K562 (cell line): ENCODE data around the gene NCOA1. TPM values are rescaled to one million over a fixed set of nuclear protein-coding genes. Genes with fewer than 3 reads are reported as not detected.

Experiments
- ATAC-seq: fragments of 200-7000 bp; cut with Tn5 transposase; 3 replicates; pipeline ENCODE4 v1.9.1; 2020; ENCODE audit warnings: moderate library complexity
- BruUV-seq: library from RNA; stranded (reverse); fragments of 400-500 nt; replicated peaks from 2 replicates; lab custom pipeline; 2021; lab: Mats Ljungman, UMichigan
- CTCF ChIA-PET: fragments of 300-600 bp; formaldehyde crosslinking; extraction: SDS; loops from one replicate; lab custom pipeline; 2021; ENCODE audit warnings: low intra/inter-chr PET ratio; lab: Yijun Ruan, JAX
- POLR2A ChIA-PET: fragments of 300-600, 350-650 bp; sonication (Branson Sonifier 250); formaldehyde crosslinking; extraction: SDS; loops from one replicate; lab custom pipeline; 2021; ENCODE audit warnings: antibody characterized with exemption, inconsistent platforms; lab: Yijun Ruan, JAX
- DNase-seq, 4 experiments: peaks; one replicate each; pipeline versions ENCODE4 v3.0.0 to v3.0.0-alpha.2; 2011 to 2018; ENCODE audit warnings: low spot score in 3 of 4, mixed read lengths in 3 of 4; ENCODE audit errors: extremely low read depth in 1 of 4
- FAIRE-seq: peaks from 2 replicates; lab custom pipeline; 2011; peaks lifted over from hg19 to GRCh38; lab: Jason Lieb, UNC
- H2AFZ ChIP-seq: 2 replicates; pipeline ENCODE4 v1.6.0; 2011; ENCODE audit warnings: low read depth, low read length, control low read depth, inconsistent platforms
- H3K27ac ChIP-seq: fragments of 200-600 bp; 3 replicates; pipeline ENCODE4 v1.8.0; 2011; ENCODE audit warnings: low read depth, mild to moderate bottlenecking, control low read depth, inconsistent platforms, low read length, moderate library complexity, mixed read lengths; ENCODE audit errors: extremely low read depth
- H3K27me3 ChIP-seq, 2 experiments: fragments of 300-600 bp in 1 of 2; 2 replicates in 1 of 2; 3 replicates in 1 of 2; pipeline versions ENCODE4 v1.6.0 to v1.8.0; 2011; ENCODE audit warnings: inconsistent platforms in 2 of 2, low read length in 2 of 2, mild to moderate bottlenecking in 1 of 2, mixed read lengths in 1 of 2, moderate library complexity in 1 of 2; ENCODE audit not compliant: control insufficient read depth in 2 of 2, insufficient read depth in 2 of 2
- H3K36me3 ChIP-seq: fragments of 300-600 bp; 3 replicates; pipeline ENCODE4 v1.8.0; 2011; ENCODE audit warnings: mild to moderate bottlenecking, low read length, inconsistent platforms; ENCODE audit not compliant: control insufficient read depth, insufficient read depth
- H3K4me1 ChIP-seq, 2 experiments: fragments of 200-600 bp in 1 of 2; replicated peaks in 1 of 2; 2 replicates in 1 of 2; 3 replicates in 1 of 2; pipeline versions ENCODE4 v1.5.1 to v1.8.0; 2011; ENCODE audit warnings: inconsistent platforms in 2 of 2, low read length in 2 of 2, mild to moderate bottlenecking in 1 of 2, mixed read lengths in 1 of 2, moderate library complexity in 1 of 2; ENCODE audit not compliant: control insufficient read depth in 2 of 2, insufficient read depth in 2 of 2
- H3K4me2 ChIP-seq: 2 replicates; pipeline ENCODE4 v1.6.1; 2011; ENCODE audit warnings: low read length, control low read depth, inconsistent platforms, mixed read lengths; ENCODE audit not compliant: insufficient read depth
- H3K4me3 ChIP-seq: fragments of 200-600 bp; sonication (generic), shearing (Covaris generic); 2 replicates; pipeline ENCODE4 v1.5.1; 2016; ENCODE audit warnings: control low read depth, inconsistent platforms
- H3K79me2 ChIP-seq: fragments of 200-600 bp; 3 replicates; pipeline ENCODE4 v1.8.0; 2011; ENCODE audit warnings: low read length, inconsistent platforms; ENCODE audit not compliant: control insufficient read depth, insufficient read depth
- H3K9ac ChIP-seq, 2 experiments: 2 replicates each; pipeline versions ENCODE4 v1.6.0 to v1.6.1; 2011; ENCODE audit warnings: low read depth in 2 of 2, low read length in 2 of 2, control low read depth in 1 of 2, inconsistent platforms in 1 of 2, mild to moderate bottlenecking in 1 of 2, mixed read lengths in 1 of 2; ENCODE audit not compliant: insufficient read depth in 1 of 2
- H3K9me1 ChIP-seq: one replicate; pipeline ENCODE4 v1.6.0; 2011; ENCODE audit warnings: inconsistent platforms, mild to moderate bottlenecking, low read length, moderate library complexity; ENCODE audit not compliant: control insufficient read depth, insufficient read depth
- H3K9me3 ChIP-seq: replicated peaks from 2 replicates; pipeline ENCODE4 v1.5.1; 2011; ENCODE audit warnings: low read depth, low read length, inconsistent platforms; ENCODE audit not compliant: control insufficient read depth, insufficient read depth
- H4K20me1 ChIP-seq: replicated peaks from 2 replicates; pipeline ENCODE4 v1.6.1; 2011; ENCODE audit warnings: low read length, inconsistent platforms, mixed read lengths; ENCODE audit not compliant: control insufficient read depth, insufficient read depth
- ATF7 ChIP-seq: fragments of 450-650 bp; IDR thresholded peaks from 2 replicates; pipeline ENCODE4 v1.7.1; 2014; ENCODE audit warnings: mild to moderate bottlenecking, moderate library complexity
- CEBPB ChIP-seq: fragments of 450-650 bp; IDR thresholded peaks from 2 replicates; pipeline ENCODE4 v1.6.1; 2016; ENCODE audit warnings: missing genetic modification characterization, missing compliant biosample characterization
- CEBPG ChIP-seq, 3 experiments: fragments of 200-800 bp in 1 of 3; sonication (Bioruptor generic) in 1 of 3; sonication (generic) in 1 of 3; formaldehyde crosslinking in 1 of 3; IDR thresholded peaks in 2 of 3; conservative IDR thresholded peaks in 1 of 3; 2 replicates each; pipeline versions ENCODE4 v1.6.1 to v1.8.0; 2016 to 2022; ENCODE audit warnings: missing compliant biosample characterization in 2 of 3, missing genetic modification characterization in 2 of 3, mild to moderate bottlenecking in 1 of 3, missing genetic modification reagents in 1 of 3
- GABPB2 ChIP-seq: fragments of 250-450 bp; sonication (Bioruptor Pico); conservative IDR thresholded peaks from 2 replicates; pipeline ENCODE4 v1.5.1; 2021; ENCODE audit warnings: mild to moderate bottlenecking
- KHSRP ChIP-seq: fragments of 450-650 bp; IDR thresholded peaks from 2 replicates; pipeline ENCODE4 v1.6.1; 2017
- MXI1 ChIP-seq: IDR thresholded peaks from 2 replicates; pipeline ENCODE4 v1.6.1; 2011; ENCODE audit warnings: low read depth, mild to moderate bottlenecking, improper control_type of control experiment, low read length
- NR2C2 ChIP-seq, 2 experiments: fragments of 200-800 bp in 1 of 2; sonication (Bioruptor generic) in 1 of 2; sonication (generic) in 1 of 2; formaldehyde crosslinking in 1 of 2; IDR thresholded peaks; 2 replicates each; pipeline versions ENCODE4 v1.6.1 to v1.8.0; 2016 to 2022; ENCODE audit warnings: mild to moderate bottlenecking in 1 of 2, missing compliant biosample characterization in 1 of 2, missing genetic modification characterization in 1 of 2, missing genetic modification reagents in 1 of 2
- PML ChIP-seq: IDR thresholded peaks from 2 replicates; pipeline ENCODE4 v1.6.1; 2012; ENCODE audit warnings: low read length, inconsistent platforms
- RFX1 ChIP-seq: fragments of 450-650 bp; IDR thresholded peaks from 2 replicates; pipeline ENCODE4 v1.6.1; 2016; ENCODE audit warnings: mild to moderate bottlenecking, moderate library complexity
- ZBTB12 ChIP-seq: fragments of 250-450 bp; sonication (Bioruptor Pico); IDR thresholded peaks from 2 replicates; pipeline ENCODE4 v1.4.0; 2020
- ZNF239 ChIP-seq: fragments of 250-450 bp; sonication (Bioruptor Pico); IDR thresholded peaks from 2 replicates; pipeline ENCODE4 v1.4.0; 2020; ENCODE audit warnings: mild to moderate bottlenecking
- ZNF511 ChIP-seq: sonication (generic); formaldehyde crosslinking; IDR thresholded peaks from 2 replicates; pipeline ENCODE4 v1.8.0; 2022; ENCODE audit warnings: mild to moderate bottlenecking, missing genetic modification reagents
- ZNF584 ChIP-seq: fragments of 200-800 bp; sonication (Bioruptor generic); IDR thresholded peaks from 2 replicates; pipeline ENCODE4 v1.6.1; 2016; ENCODE audit warnings: low read depth, mild to moderate bottlenecking, missing genetic modification characterization, missing compliant biosample characterization
- ZNF668 ChIP-seq: fragments of 250-450 bp; sonication (Bioruptor Pico); IDR thresholded peaks from 2 replicates; pipeline ENCODE4 v1.8.0; 2022; ENCODE audit warnings: mild to moderate bottlenecking, inconsistent platforms
- ZNF764 ChIP-seq: fragments of 250-450 bp; sonication (Bioruptor Pico); IDR thresholded peaks from 2 replicates; pipeline ENCODE4 v1.4.0; 2020; ENCODE audit warnings: low read depth, mild to moderate bottlenecking, moderate library complexity
- WGBS: fragments of 100-300 bp; shearing (Covaris generic); methylation state at CpG from one replicate; pipeline ENCODE4 v1.1.6; 2016; ENCODE audit warnings: low coverage, mixed read lengths; ENCODE audit not compliant: insufficient coverage; ENCODE audit errors: missing lambda C conversion rate; 5-methylcytosine and 5-hydroxymethylcytosine counted together
- in situ Hi-C: fragments of 300-500 bp; cut with MboI; formaldehyde crosslinking; loops from 4 replicates; pipeline ENCODE4 v1.15.0; 2018; ENCODE audit warnings: inconsistent platforms, mixed read lengths
- intact Hi-C: fragments of 100-400 bp; cut with micrococcal nuclease; formaldehyde crosslinking; loops from 2 replicates; pipeline ENCODE4 v1.14.2; 2022
- polyA plus RNA-seq, 8 experiments: library from polyadenylated mRNA; depleted of rRNA in 4 of 8; stranded (reverse) in 5 of 8; unstranded in 3 of 8; fragments of >200 nt; fragmentation: Nextera tagmentation in 2 of 8; fragmentation: Illumina TruSeq in 1 of 8; extraction: Ambion mirVana in 2 of 8; extraction: Trizol in 1 of 8; gene quantifications; 2 replicates each; pipeline versions ENCODE4 v1.2.1 to v1.2.3, GENCODE V29; 2011 to 2014; ENCODE audit warnings: inconsistent platforms in 1 of 8, missing spikeins in 1 of 8
- total RNA-seq, 7 experiments: library from RNA; depleted of rRNA in 6 of 7; stranded (reverse); fragments of >200 nt in 6 of 7; fragmentation: Illumina TruSeq in 2 of 7; extraction: Trizol in 2 of 7; gene quantifications; 2 replicates each; pipeline versions ENCODE4 v1.2.1 to v1.2.3, GENCODE V29; 2011 to 2021; ENCODE audit warnings: low replicate concordance in 1 of 7

NCOA1 gene
- total and polyA plus RNA-seq, 9 of the 15 experiments (the other 6 are each of a cell fraction or from before 2014, with no cell fraction given): 4.9 to 25.7 (median 17.0) TPM

DNA sequence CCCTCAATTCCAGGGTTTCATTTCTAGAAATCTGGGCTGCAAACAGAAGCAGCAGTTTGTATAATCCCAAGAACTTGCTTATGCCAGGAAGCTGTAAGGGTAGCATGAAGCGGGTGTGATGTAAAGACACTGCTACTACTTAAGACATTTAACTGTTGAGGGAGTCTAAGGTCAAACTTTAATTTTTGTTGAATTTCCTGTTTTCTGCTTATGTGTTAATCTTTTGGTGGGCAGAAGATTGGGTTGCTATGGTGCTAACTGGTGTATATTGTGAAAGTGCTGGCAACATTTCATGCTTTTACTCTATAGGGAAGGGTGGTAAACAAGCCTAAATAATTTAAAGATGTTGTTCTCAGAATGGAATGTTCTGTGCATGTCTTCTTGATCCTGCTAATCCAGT, 2.7 kb downstream of the NCOA1 start:
- Histone ChIP-seq H3K36me3 (no peaks in the 10 kb centered on the region), H2AFZ (no peak overlapping the region), H3K9ac (no peak overlapping the region), H4K20me1 (peaks cover 6% of the 10 kb centered on the region), H3K79me2 (peaks cover 73% of the 10 kb centered on the region), H3K9me3 (no peaks in the 10 kb centered on the region), H3K4me1 (peaks cover 23 to 53% of the 10 kb centered on the region in 2 experiments), H3K4me3 (peak overlapping the region; percentile 69; the same call in 1 of the 2 replicates), H3K4me2 (peak overlapping the region; percentile 82), H3K9me1 (no peaks in the 10 kb centered on the region), H3K27me3 (no peaks in the 10 kb centered on the region), H3K27ac (no peak overlapping the region)
- DNase-seq (no peak), FAIRE-seq (no peak), ATAC-seq (no peak)
- POLR2A ChIA-PET: interaction anchor here (0.7 to 5.9 kb wide), 3 partner anchors 14 to 63 kb away, joined by 3 to 33 read pairs (median 4); no protein-coding TSS in a partner anchor
- BruUV-seq: no TSS peak
- CTCF ChIA-PET: no interaction called here
- WGBS: 50% methylated on average over 1 of the region's 1 CpG
- intact Hi-C loops: loop anchor here (5.0 kb wide), 3 partner anchors 36 to 334 kb away; no protein-coding TSS in a partner anchor
- TF ChIP-seq ZNF764 (CRISPR knock-in tag) (no peak), CEBPB (tag) (0 out of 2 replicates have a peak, but pooled peaks have one; percentile 15), NR2C2 (CRISPR knock-in tag; IDR thresholded peaks at IDR 0.05) (no peak), NR2C2 (tag; IDR thresholded peaks at IDR 0.05) (0 out of 2 replicates have a peak, but pooled peaks have one; percentile 11), ATF7 (no peak), ZNF584 (CRISPR knock-in tag) (no peak), ZNF668 (CRISPR knock-in tag) (no peak), PML (no peak), CEBPG (CRISPR knock-in tag; IDR thresholded peaks at IDR 0.05) (no peak), CEBPG (tag; conservative IDR thresholded peaks at IDR 0.05 in 1 of 2, IDR thresholded peaks at IDR 0.05 in 1 of 2) (peak in 1 of 2 experiments; percentile 41; a peak in 1 of 4 replicates), ZBTB12 (CRISPR knock-in tag) (no peak), ZNF511 (CRISPR knock-in tag) (no peak), GABPB2 (CRISPR knock-in tag) (no peak), RFX1 (peak; percentile 51), MXI1 (no peak), KHSRP (no peak), ZNF239 (no peak)
- in situ Hi-C loops: loop anchor here (5.0 kb wide), 1 partner anchor 304 kb away; no protein-coding TSS in a partner anchor
